ENCODE results near the gene SCAMP3.

DNA sequence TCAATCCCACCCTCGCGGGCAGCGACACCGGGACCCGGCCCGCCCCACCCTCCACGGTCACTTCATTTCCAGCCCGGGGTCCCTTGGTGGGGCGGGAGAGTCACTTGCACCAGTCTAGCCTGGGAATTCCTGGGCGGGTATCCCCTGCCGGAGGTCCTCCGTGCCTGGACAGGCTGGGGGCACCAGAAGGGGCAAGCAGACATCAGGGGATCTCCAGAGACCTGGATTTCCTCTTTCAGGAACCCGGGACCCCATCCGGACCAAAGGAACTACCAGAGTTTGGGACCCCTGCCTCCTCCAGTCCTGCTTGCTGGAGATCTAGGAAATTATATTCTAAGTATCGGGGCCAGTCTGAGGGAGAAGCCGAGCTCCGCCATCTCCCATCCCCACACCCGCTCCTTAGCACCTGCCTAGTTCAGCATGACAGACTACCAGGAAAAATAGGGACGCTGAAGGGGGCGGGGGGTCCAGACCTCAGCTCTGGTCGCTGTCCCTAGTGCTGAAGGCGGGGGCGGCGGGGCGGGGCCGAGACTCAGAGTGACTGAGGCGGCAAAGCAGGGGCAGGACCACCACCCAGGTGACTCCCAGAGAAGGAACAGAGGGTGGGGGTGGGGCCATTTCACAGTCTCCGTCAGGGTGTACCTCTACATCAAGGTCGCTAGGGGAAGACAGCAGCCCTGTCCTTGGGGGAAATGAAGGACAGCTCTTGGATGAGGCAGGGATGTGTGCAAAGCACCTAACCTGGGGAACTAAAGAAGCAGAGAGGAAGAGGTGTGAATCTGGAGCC is 15.9 kb upstream of the SCAMP3 start:
- TF ChIP-seq CTCF (IDR thresholded peaks at IDR 0.05 in 2 of 3, conservative IDR thresholded peaks at IDR 0.05 in 1 of 3; ENCODE audit: borderline replicate concordance in 1 of 3, insufficient read depth in 1 of 3, low read depth in 2 of 3, low read length in 2 of 3) = peak in 2 of 3 experiments; percentile 51; a peak in 4 of 6 replicates
- no peak for TF ChIP-seq EZH2 (IDR thresholded peaks at IDR 0.05)
- TF ChIP-seq YY1 (IDR thresholded peaks at IDR 0.05; ENCODE audit: extremely low read depth, insufficient replicate concordance, low read depth, low read length) = no peak
